A673 (cell line): ENCODE data around the gene KCNG2. TPM values are rescaled to one million over a fixed set of nuclear protein-coding genes. Genes with fewer than 3 reads are reported as not detected.

Experiments
- BruUV-seq: library from RNA; stranded (reverse); fragments of 400-500 nt; replicated peaks from 2 replicates; lab custom pipeline; 2021; lab: Mats Ljungman, UMichigan
- CTCF ChIA-PET: fragments of 300-600 bp; sonication (Branson Sonifier 250); formaldehyde crosslinking; loops from one replicate; lab custom pipeline; 2022; ENCODE audit warnings: antibody characterized with exemption; lab: Charles Lee
- POLR2A ChIA-PET: fragments of 300-600 bp; sonication (Branson Sonifier 250); formaldehyde crosslinking; loops from one replicate; lab custom pipeline; 2022; ENCODE audit warnings: antibody characterized with exemption; ENCODE audit not compliant: low non-redundant PET; lab: Charles Lee
- DNase-seq: peaks from one replicate; pipeline ENCODE4 v3.0.0-alpha.2; 2015; ENCODE audit warnings: low spot score
- H3K27ac ChIP-seq: fragments of 200-600 bp; sonication (generic); 2 replicates; pipeline ENCODE4 v1.5.1; 2016; ENCODE audit warnings: mixed run types, low read depth, mild to moderate bottlenecking, mixed read lengths, antibody characterized with exemption, low read length; ENCODE audit not compliant: poor library complexity, severe bottlenecking
- H3K27me3 ChIP-seq: fragments of 200-600 bp; sonication (generic); replicated peaks from 2 replicates; pipeline ENCODE4 v1.6.1; 2017; ENCODE audit warnings: mixed run types, low read depth, mild to moderate bottlenecking, mixed read lengths, antibody characterized with exemption, low read length; ENCODE audit not compliant: insufficient read depth, poor library complexity
- H3K36me3 ChIP-seq: fragments of 200-600 bp; sonication (generic); 2 replicates; pipeline ENCODE4 v1.6.1; 2016; ENCODE audit warnings: mixed run types, mild to moderate bottlenecking, mixed read lengths, antibody characterized with exemption, low read length; ENCODE audit not compliant: insufficient read depth, poor library complexity, severe bottlenecking
- H3K4me1 ChIP-seq: fragments of 200-600 bp; sonication (generic); 2 replicates; pipeline ENCODE4 v1.6.1; 2017; ENCODE audit warnings: mixed run types, mild to moderate bottlenecking, mixed read lengths, antibody characterized with exemption, low read length; ENCODE audit not compliant: insufficient read depth, poor library complexity, severe bottlenecking
- H3K4me3 ChIP-seq: fragments of 200-600 bp; sonication (generic); 2 replicates; pipeline ENCODE4 v1.5.1; 2016; ENCODE audit warnings: low read depth, mixed run types, mild to moderate bottlenecking, mixed read lengths, low read length; ENCODE audit not compliant: poor library complexity, severe bottlenecking
- H3K9me3 ChIP-seq: fragments of 200-600 bp; sonication (generic); 2 replicates; pipeline ENCODE4 v1.6.1; 2016; ENCODE audit warnings: mixed run types, low read depth, mild to moderate bottlenecking, mixed read lengths, antibody characterized with exemption, low read length; ENCODE audit not compliant: poor library complexity, severe bottlenecking
- EZH2 ChIP-seq: fragments of 200-600 bp; sonication (generic); IDR thresholded peaks from 2 replicates; pipeline ENCODE4 v1.6.1; 2017; ENCODE audit warnings: borderline replicate concordance, low read depth, mild to moderate bottlenecking, mixed read lengths, antibody characterized with exemption, low read length; ENCODE audit not compliant: poor library complexity, severe bottlenecking
- intact Hi-C: fragments of 100-400 bp; cut with micrococcal nuclease; formaldehyde crosslinking; loops from one replicate; pipeline ENCODE4 v1.10.0; 2022; ENCODE audit not compliant: unreplicated experiment
- total RNA-seq: library from RNA; stranded (reverse); gene quantifications from 2 replicates; pipeline ENCODE4 v1.2.3, GENCODE V29; 2021
- TF ChIP-seq, protein P1 (sequence below): fragments of 300-800, 200-600 bp; sonication (generic); conservative IDR thresholded peaks from 2 replicates; pipeline ENCODE4 v1.5.1; 2017; ENCODE audit warnings: low read depth, mild to moderate bottlenecking, antibody characterized with exemption, low read length, moderate library complexity, mixed read lengths

KCNG2 gene
- total RNA-seq, 1 experiment from 2014 or later: not detected

DNA sequence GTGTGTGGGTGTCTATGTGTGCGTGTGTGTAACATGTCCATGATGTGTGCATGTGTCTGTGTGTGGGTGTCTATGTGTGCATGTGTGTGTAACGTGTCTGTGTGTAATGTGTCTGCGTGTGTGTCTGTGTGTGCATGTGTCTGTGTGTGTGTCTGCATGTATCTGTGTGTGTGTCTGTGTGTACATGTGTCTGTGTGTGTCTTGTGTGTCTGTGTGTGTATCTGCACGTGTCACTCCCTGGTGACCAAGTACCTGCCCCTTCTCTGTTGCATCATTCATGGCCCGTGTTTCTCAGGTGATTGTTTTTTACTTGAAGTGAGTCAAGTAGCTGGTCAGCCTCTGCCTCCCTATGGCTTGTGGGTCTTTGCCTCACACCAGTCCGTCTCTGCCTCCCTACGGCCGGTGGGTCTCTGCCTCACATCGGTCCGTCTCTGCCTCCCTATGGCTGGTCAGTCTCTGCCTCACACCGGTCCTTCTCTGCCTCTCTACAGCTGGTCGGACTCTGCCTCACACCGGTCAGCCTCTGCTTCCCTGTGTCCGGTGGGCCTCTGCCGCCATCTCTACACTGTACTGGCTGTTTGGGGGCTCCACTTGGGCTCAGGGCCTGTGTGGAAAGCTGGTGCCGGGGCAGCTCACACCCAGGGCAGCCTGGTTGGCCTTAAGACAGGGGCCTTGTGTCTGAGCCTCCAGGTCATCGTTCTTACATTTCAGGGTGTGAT lies 31.6 kb downstream of the KCNG2 start:
- CTCF ChIA-PET: no interaction called here
- H3K27ac ChIP-seq: no peak overlapping the region
- no peak overlapping the region for H3K4me3 ChIP-seq
- H3K27me3 ChIP-seq: peaks cover 6% of the 10 kb centered on the region
- no peaks in the 10 kb centered on the region for H3K4me1 ChIP-seq
- no peaks in the 10 kb centered on the region for H3K36me3 ChIP-seq
- no peak for TF ChIP-seq EZH2
- TF ChIP-seq, protein P1, sequence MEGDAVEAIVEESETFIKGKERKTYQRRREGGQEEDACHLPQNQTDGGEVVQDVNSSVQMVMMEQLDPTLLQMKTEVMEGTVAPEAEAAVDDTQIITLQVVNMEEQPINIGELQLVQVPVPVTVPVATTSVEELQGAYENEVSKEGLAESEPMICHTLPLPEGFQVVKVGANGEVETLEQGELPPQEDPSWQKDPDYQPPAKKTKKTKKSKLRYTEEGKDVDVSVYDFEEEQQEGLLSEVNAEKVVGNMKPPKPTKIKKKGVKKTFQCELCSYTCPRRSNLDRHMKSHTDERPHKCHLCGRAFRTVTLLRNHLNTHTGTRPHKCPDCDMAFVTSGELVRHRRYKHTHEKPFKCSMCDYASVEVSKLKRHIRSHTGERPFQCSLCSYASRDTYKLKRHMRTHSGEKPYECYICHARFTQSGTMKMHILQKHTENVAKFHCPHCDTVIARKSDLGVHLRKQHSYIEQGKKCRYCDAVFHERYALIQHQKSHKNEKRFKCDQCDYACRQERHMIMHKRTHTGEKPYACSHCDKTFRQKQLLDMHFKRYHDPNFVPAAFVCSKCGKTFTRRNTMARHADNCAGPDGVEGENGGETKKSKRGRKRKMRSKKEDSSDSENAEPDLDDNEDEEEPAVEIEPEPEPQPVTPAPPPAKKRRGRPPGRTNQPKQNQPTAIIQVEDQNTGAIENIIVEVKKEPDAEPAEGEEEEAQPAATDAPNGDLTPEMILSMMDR: no peak
- BruUV-seq: no TSS peak
- no peaks in the 10 kb centered on the region for H3K9me3 ChIP-seq
- POLR2A ChIA-PET: no interaction called here
- intact Hi-C loops: no loop called here
- DNase-seq: no peak

GRCh38 chr18:79832169-79832568 lies 34.4 kb downstream of the KCNG2 start:
- H3K9me3 ChIP-seq: no peaks in the 10 kb centered on the region
- H3K4me3 ChIP-seq: no peak overlapping the region
- ChIA-PET CTCF (no interaction called here), POLR2A (no interaction called here)
- no peaks in the 10 kb centered on the region for H3K4me1 ChIP-seq
- H3K27me3 ChIP-seq: peaks cover 30% of the 10 kb centered on the region
- no peak overlapping the region for H3K27ac ChIP-seq
- BruUV-seq: no TSS peak
- intact Hi-C loops: no loop called here
- no peak for DNase-seq
- no peaks in the 10 kb centered on the region for H3K36me3 ChIP-seq
- no peak for TF ChIP-seq EZH2
- TF ChIP-seq, protein P1: no peak

DNA sequence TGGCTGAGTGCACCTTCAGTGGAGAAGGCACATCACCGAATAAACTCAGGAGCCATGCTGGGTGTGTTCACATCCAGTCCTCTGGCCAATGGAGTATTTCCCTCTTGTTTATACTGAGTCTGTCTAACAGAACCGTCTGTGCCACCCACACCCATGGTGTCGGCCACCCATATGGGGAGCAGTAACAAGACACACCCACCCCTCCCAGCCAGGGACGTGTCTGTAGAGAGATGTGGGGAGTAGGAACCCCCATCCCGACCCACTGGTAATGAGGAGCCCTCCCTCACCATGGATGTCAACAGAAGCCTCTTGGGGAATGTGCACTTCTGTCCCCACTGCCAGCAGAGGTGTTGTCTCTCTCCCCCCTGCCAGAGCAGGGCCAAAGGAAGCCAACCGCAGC lies 37.1 kb downstream of the KCNG2 start:
- DNase-seq: no peak
- no TSS peak for BruUV-seq
- Histone ChIP-seq H3K27ac (no peak overlapping the region), H3K9me3 (no peaks in the 10 kb centered on the region), H3K36me3 (no peaks in the 10 kb centered on the region), H3K27me3 (peaks cover 37% of the 10 kb centered on the region), H3K4me1 (no peaks in the 10 kb centered on the region), H3K4me3 (no peak overlapping the region)
- TF ChIP-seq, protein P1: no peak
- TF ChIP-seq EZH2: no peak
- POLR2A ChIA-PET: no interaction called here
- CTCF ChIA-PET: no interaction called here
- intact Hi-C loops: no loop called here
